Measurements from ENCODE around the gene CDKAL1. TPM values are rescaled to one million over a fixed set of nuclear protein-coding genes. Genes with fewer than 3 reads are reported as not detected.

The CDKAL1 gene
- total and polyA plus RNA-seq, 9 of the 15 experiments (the other 6 are each of a cell fraction or from before 2014, with no cell fraction given) = 11.2 to 36.3 (median 20.1) TPM

GRCh38 chr6:20846602-20847028 is 312.4 kb downstream of the CDKAL1 start (continued):
- TF ChIP-seq HMGXB4 (CRISPR knock-in tag; IDR thresholded peaks at IDR 0.05) (no peak), ELF4 (CRISPR knock-in tag; IDR thresholded peaks at IDR 0.05) (peak; percentile 55; the same call in 1 of the 2 replicates), NCOR1 (IDR thresholded peaks at IDR 0.05) (peak; percentile 87), CLOCK (CRISPR knock-in tag; IDR thresholded peaks at IDR 0.05; ENCODE audit: borderline replicate concordance) (no peak), ZNF717 (CRISPR knock-in tag; IDR thresholded peaks at IDR 0.05) (no peak), MAFF (IDR thresholded peaks at IDR 0.05; ENCODE audit: low read length) (peak; percentile 65), FOXA3 (CRISPR knock-in tag; conservative IDR thresholded peaks at IDR 0.05 in 1 of 2, IDR thresholded peaks at IDR 0.05 in 1 of 2) (peak in 1 of 2 experiments; percentile 77; a peak in 2 of 4 replicates), RBM17 (IDR thresholded peaks at IDR 0.05; ENCODE audit: borderline replicate concordance, low read depth, low read length) (no peak), RB1 (IDR thresholded peaks at IDR 0.05; ENCODE audit: low read depth) (no peak), KAT8 (IDR thresholded peaks at IDR 0.05; ENCODE audit: low read depth) (no peak), CUX1 (CRISPR knock-in tag; IDR thresholded peaks at IDR 0.05) (0 out of 2 replicates have a peak, but pooled peaks have one; percentile 66), ZNF174 (CRISPR knock-in tag; IDR thresholded peaks at IDR 0.05) (no peak), SMARCB1 (IDR thresholded peaks at IDR 0.05; ENCODE audit: insufficient read length, low read depth) (no peak), CC2D1A (IDR thresholded peaks at IDR 0.05) (peak; percentile 91), ZNF695 (CRISPR knock-in tag; IDR thresholded peaks at IDR 0.05) (no peak), PKNOX1 (IDR thresholded peaks at IDR 0.05) (peak; percentile 98), NBN (IDR thresholded peaks at IDR 0.05; ENCODE audit: low read depth) (0 out of 2 replicates have a peak, but pooled peaks have one; percentile 46), MAZ (CRISPR knock-in tag; conservative IDR thresholded peaks at IDR 0.05 in 1 of 2, IDR thresholded peaks at IDR 0.05 in 1 of 2) (peak in 1 of 2 experiments; percentile 38; a peak in 2 of 4 replicates), ARHGAP35 (IDR thresholded peaks at IDR 0.05; ENCODE audit: partially characterized antibody) (no peak)

Data from K562 (cell line).